ENCODE measurements around the gene FBXO36.

DNA sequence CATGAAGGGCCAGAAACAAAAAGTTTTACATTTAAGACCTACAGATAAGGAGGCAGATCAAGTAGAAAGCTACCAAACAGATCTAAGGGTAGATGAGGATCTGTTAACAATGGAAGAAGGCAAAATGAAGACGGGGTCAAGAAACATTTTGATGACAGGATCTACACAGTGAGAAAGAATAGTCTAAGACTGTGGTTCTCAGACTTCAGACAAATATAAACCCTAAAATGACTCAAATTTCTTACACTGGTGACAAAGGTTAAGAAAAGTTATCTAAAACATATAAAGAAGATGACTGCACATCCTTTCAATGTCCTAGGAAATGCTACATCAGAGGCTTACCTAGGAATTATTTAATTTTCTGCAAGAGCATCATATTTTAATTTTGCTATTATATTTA is 34.9 kb upstream of the FBXO36 start:
- TF ChIP-seq, protein P1, sequence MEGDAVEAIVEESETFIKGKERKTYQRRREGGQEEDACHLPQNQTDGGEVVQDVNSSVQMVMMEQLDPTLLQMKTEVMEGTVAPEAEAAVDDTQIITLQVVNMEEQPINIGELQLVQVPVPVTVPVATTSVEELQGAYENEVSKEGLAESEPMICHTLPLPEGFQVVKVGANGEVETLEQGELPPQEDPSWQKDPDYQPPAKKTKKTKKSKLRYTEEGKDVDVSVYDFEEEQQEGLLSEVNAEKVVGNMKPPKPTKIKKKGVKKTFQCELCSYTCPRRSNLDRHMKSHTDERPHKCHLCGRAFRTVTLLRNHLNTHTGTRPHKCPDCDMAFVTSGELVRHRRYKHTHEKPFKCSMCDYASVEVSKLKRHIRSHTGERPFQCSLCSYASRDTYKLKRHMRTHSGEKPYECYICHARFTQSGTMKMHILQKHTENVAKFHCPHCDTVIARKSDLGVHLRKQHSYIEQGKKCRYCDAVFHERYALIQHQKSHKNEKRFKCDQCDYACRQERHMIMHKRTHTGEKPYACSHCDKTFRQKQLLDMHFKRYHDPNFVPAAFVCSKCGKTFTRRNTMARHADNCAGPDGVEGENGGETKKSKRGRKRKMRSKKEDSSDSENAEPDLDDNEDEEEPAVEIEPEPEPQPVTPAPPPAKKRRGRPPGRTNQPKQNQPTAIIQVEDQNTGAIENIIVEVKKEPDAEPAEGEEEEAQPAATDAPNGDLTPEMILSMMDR (conservative IDR thresholded peaks at IDR 0.05; ENCODE audit: low read depth, low read length) = no peak
- no peak for TF ChIP-seq EZH2 (IDR thresholded peaks at IDR 0.05; ENCODE audit: borderline replicate concordance, low read depth, low read length, poor library complexity, severe bottlenecking)

All from A673 (cell line).